ENCODE data around the gene TMC6. TPM values are rescaled to one million over a fixed set of nuclear protein-coding genes. Genes with fewer than 3 reads are reported as not detected.
"Not testable (repeated sequence)": the region's sequence is repeated elsewhere in the genome, so short reads cannot be mapped to it uniquely, and the experiment has no call there.

Gene TMC6
- total RNA-seq, 1 donor from 2014 or later, result 80.1 TPM

GRCh38 chr17:78101542-78101941 lies 27.0 kb downstream of the TMC6 start:
- DNase-seq (ENCODE audit: low spot score), result no peak
- intact Hi-C loops (cut with DNase I), result no loop called here

- intact Hi-C loops (cut with DNase I), result no loop called here
- no peak for DNase-seq (ENCODE audit: low spot score)
Observed at GRCh38 chr17:78101112-78101511, 27.4 kb downstream of the TMC6 start.

- intact Hi-C loops (cut with DNase I), result no loop called here
- no peak for DNase-seq (ENCODE audit: low spot score)
Observed at GRCh38 chr17:78096093-78096492, 32.5 kb downstream of the TMC6 start.

- intact Hi-C loops (cut with DNase I), result no loop called here
- DNase-seq (ENCODE audit: low spot score), result no peak
Observed at GRCh38 chr17:78095035-78095434, 33.5 kb downstream of the TMC6 start.

GRCh38 chr17:78092794-78093324 lies 35.7 kb downstream of the TMC6 start:
- no peak for DNase-seq (ENCODE audit: low spot score)
- intact Hi-C loops (cut with DNase I), result no loop called here

- no peak for DNase-seq (ENCODE audit: low spot score)
- intact Hi-C loops (cut with DNase I), result loop anchor here (5.0 kb wide), 1 partner anchor 67 kb away; no protein-coding TSS in a partner anchor
Observed at GRCh38 chr17:78089576-78090281, 38.8 kb downstream of the TMC6 start.

GRCh38 chr17:78088529-78088928 lies 40.0 kb downstream of the TMC6 start:
- intact Hi-C loops (cut with DNase I), result loop anchor here (5.0 kb wide), 1 partner anchor 66 kb away; no protein-coding TSS in a partner anchor
- no peak for DNase-seq (ENCODE audit: low spot score)

GRCh38 chr17:78086740-78087139 lies 41.8 kb downstream of the TMC6 start:
- DNase-seq (ENCODE audit: low spot score), result no peak
- intact Hi-C loops (cut with DNase I), result loop anchor here (5.0 kb wide), 1 partner anchor 64 kb away; no protein-coding TSS in a partner anchor

GRCh38 chr17:78082988-78083387 lies 45.6 kb downstream of the TMC6 start:
- no peak for DNase-seq (ENCODE audit: low spot score)
- intact Hi-C loops (cut with DNase I), result no loop called here

GRCh38 chr17:78082355-78082872 lies 46.1 kb downstream of the TMC6 start:
- DNase-seq (ENCODE audit: low spot score); intact Hi-C loops (cut with DNase I): not testable (repeated sequence)

- intact Hi-C loops (cut with DNase I), result no loop called here
- DNase-seq (ENCODE audit: low spot score), result no peak
Observed at GRCh38 chr17:78081551-78081950, 47.0 kb downstream of the TMC6 start.

- intact Hi-C loops (cut with DNase I), result loop anchor here (5.0 kb wide), 1 partner anchor 42 kb away; no protein-coding TSS in a partner anchor
- no peak for DNase-seq (ENCODE audit: low spot score)
Observed at GRCh38 chr17:78079253-78079652, 49.3 kb downstream of the TMC6 start.

GRCh38 chr17:78075545-78075944 lies 53.0 kb downstream of the TMC6 start:
- intact Hi-C loops (cut with DNase I), result loop anchor here (5.0 kb wide), 1 partner anchor 38 kb away; no protein-coding TSS in a partner anchor
- no peak for DNase-seq (ENCODE audit: low spot score)

- no peak for DNase-seq (ENCODE audit: low spot score)
- intact Hi-C loops (cut with DNase I), result loop anchor here (5.0 kb wide), 1 partner anchor 38 kb away; no protein-coding TSS in a partner anchor
Observed at GRCh38 chr17:78075011-78075410, 53.5 kb downstream of the TMC6 start.

GRCh38 chr17:78072961-78073360 lies 55.6 kb downstream of the TMC6 start:
- no peak for DNase-seq (ENCODE audit: low spot score)
- intact Hi-C loops (cut with DNase I), result no loop called here

- intact Hi-C loops (cut with DNase I), result no loop called here
- no peak for DNase-seq (ENCODE audit: low spot score)
Observed at GRCh38 chr17:78069695-78070094, 58.9 kb downstream of the TMC6 start.

- DNase-seq (ENCODE audit: low spot score); intact Hi-C loops (cut with DNase I): not testable (repeated sequence)
Observed at GRCh38 chr17:78066976-78067375, 61.6 kb downstream of the TMC6 start.

GRCh38 chr17:78064708-78065107 lies 63.8 kb downstream of the TMC6 start:
- intact Hi-C loops (cut with DNase I), result no loop called here
- no peak for DNase-seq (ENCODE audit: low spot score)

- DNase-seq (ENCODE audit: low spot score), result no peak
- intact Hi-C loops (cut with DNase I), result no loop called here
Observed at GRCh38 chr17:78063489-78063888, 65.1 kb downstream of the TMC6 start.

GRCh38 chr17:78062596-78062995 lies 66.0 kb downstream of the TMC6 start:
- intact Hi-C loops (cut with DNase I), result no loop called here
- no peak for DNase-seq (ENCODE audit: low spot score)
